Hepatocyte (in vitro differentiated cells): ENCODE results near the gene ATG3. TPM values are rescaled to one million over a fixed set of nuclear protein-coding genes. Genes with fewer than 3 reads are reported as not detected.
A peak's percentile ranks its signal among the peaks of the same experiment; 100 is the strongest.

Source experiments
- DNase-seq: peaks from one replicate; pipeline ENCODE4 v3.0.0-alpha.2; 2016; ENCODE audit warnings: low spot score
- H2AFZ ChIP-seq: fragments of 200-600 bp; sonication (generic); 2 replicates; pipeline ENCODE4 v1.6.0; 2016; ENCODE audit warnings: antibody characterized with exemption, mild to moderate bottlenecking
- H3K27ac ChIP-seq: fragments of 200-600 bp; sonication (generic); 2 replicates; pipeline ENCODE4 v1.5.1; 2016; ENCODE audit warnings: mild to moderate bottlenecking
- H3K27me3 ChIP-seq: fragments of 200-600 bp; sonication (generic); 2 replicates; pipeline ENCODE4 v1.6.1; 2016
- H3K36me3 ChIP-seq: fragments of 200-600 bp; sonication (generic); replicated peaks from 2 replicates; pipeline ENCODE4 v1.5.1; 2016; ENCODE audit warnings: low read depth; ENCODE audit not compliant: insufficient read depth
- H3K4me1 ChIP-seq: fragments of 200-600 bp; sonication (generic); 2 replicates; pipeline ENCODE4 v1.5.1; 2016; ENCODE audit warnings: mild to moderate bottlenecking, moderate library complexity; ENCODE audit not compliant: insufficient read depth
- H3K4me2 ChIP-seq: fragments of 200-600 bp; sonication (generic); 2 replicates; pipeline ENCODE4 v1.6.0; 2016
- H3K4me3 ChIP-seq: fragments of 200-600 bp; sonication (generic); 2 replicates; pipeline ENCODE4 v1.5.1; 2016; ENCODE audit warnings: mild to moderate bottlenecking
- H3K79me2 ChIP-seq: fragments of 200-600 bp; sonication (generic); 2 replicates; pipeline ENCODE4 v1.6.0; 2017; ENCODE audit warnings: mild to moderate bottlenecking
- H3K9me2 ChIP-seq: fragments of 200-600 bp; sonication (generic); replicated peaks from 2 replicates; pipeline ENCODE4 v1.6.0; 2017; ENCODE audit warnings: mild to moderate bottlenecking; ENCODE audit not compliant: insufficient read depth
- H3K9me3 ChIP-seq: fragments of 200-600 bp; sonication (generic); 2 replicates; pipeline ENCODE4 v1.5.1; 2016; ENCODE audit warnings: low read depth, mild to moderate bottlenecking
- H4K20me1 ChIP-seq: fragments of 200-600 bp; sonication (generic); 2 replicates; pipeline ENCODE4 v1.6.0; 2016; ENCODE audit warnings: mild to moderate bottlenecking; ENCODE audit not compliant: insufficient read depth, poor library complexity, severe bottlenecking
- EZH2 ChIP-seq: fragments of 200-600 bp; sonication (generic); IDR thresholded peaks from 2 replicates; pipeline ENCODE4 v1.6.1; 2016; ENCODE audit warnings: antibody characterized with exemption, mild to moderate bottlenecking, borderline replicate concordance
- EZH2phosphoT487 ChIP-seq: fragments of 200-600 bp; sonication (generic); IDR thresholded peaks from one replicate; pipeline ENCODE4 v1.6.1; 2018; ENCODE audit warnings: antibody characterized with exemption, mild to moderate bottlenecking, low read depth, moderate library complexity; ENCODE audit not compliant: unreplicated experiment, severe bottlenecking
- WGBS: methylation state at CpG from one replicate; pipeline ENCODE4 v1.1.6; 2016; ENCODE audit warnings: low lambda C conversion rate; ENCODE audit errors: missing lambda C conversion rate; 5-methylcytosine and 5-hydroxymethylcytosine counted together
- polyA plus RNA-seq: library from polyadenylated mRNA; unstranded; fragments of >200 nt; fragmentation: Nextera tagmentation; extraction: Ambion mirVana; gene quantifications from 2 replicates; pipeline ENCODE4 v1.2.1, GENCODE V29; 2016
- total RNA-seq: library from RNA; depleted of rRNA; stranded (reverse); fragments of >200 nt; gene quantifications from 2 replicates; pipeline ENCODE4 v1.2.3, GENCODE V29; 2014
- TF ChIP-seq, protein P1 (sequence below): fragments of 200-600 bp; sonication (generic); IDR thresholded peaks from 2 replicates; pipeline ENCODE4 v1.5.1; 2016; ENCODE audit warnings: antibody characterized with exemption, mild to moderate bottlenecking; ENCODE audit not compliant: poor library complexity

ATG3 gene
- total and polyA plus RNA-seq, 2 experiments from 2014 or later = 33.7 to 62.5 TPM

DNA sequence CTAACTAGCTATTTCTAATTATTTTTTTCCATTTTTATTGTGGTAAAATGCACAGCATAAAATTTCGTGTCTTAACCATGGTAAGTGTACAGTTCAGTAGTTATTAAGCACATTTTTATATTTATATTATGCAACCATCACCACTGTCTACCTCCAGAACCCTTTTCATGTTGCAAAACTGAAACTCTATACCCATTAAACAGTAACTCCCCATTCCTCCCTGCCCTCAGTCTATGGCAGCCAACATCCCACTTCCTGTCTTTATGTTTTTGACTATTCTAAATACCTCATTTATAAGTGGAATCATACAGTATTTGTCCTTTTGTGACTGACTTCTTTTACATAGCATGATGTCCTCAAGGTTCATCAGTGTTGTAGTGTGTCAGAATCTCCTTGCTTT lies 25.6 kb upstream of the ATG3 start:
- no peaks in the 10 kb centered on the region for H3K9me2 ChIP-seq
- no peaks in the 10 kb centered on the region for H3K4me1 ChIP-seq
- 96% methylated on average over 1 of the region's 1 CpG for WGBS
- no peak for TF ChIP-seq EZH2
- TF ChIP-seq EZH2phosphoT487 = no peak
- TF ChIP-seq, protein P1, sequence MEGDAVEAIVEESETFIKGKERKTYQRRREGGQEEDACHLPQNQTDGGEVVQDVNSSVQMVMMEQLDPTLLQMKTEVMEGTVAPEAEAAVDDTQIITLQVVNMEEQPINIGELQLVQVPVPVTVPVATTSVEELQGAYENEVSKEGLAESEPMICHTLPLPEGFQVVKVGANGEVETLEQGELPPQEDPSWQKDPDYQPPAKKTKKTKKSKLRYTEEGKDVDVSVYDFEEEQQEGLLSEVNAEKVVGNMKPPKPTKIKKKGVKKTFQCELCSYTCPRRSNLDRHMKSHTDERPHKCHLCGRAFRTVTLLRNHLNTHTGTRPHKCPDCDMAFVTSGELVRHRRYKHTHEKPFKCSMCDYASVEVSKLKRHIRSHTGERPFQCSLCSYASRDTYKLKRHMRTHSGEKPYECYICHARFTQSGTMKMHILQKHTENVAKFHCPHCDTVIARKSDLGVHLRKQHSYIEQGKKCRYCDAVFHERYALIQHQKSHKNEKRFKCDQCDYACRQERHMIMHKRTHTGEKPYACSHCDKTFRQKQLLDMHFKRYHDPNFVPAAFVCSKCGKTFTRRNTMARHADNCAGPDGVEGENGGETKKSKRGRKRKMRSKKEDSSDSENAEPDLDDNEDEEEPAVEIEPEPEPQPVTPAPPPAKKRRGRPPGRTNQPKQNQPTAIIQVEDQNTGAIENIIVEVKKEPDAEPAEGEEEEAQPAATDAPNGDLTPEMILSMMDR = no peak
- no peaks in the 10 kb centered on the region for H3K79me2 ChIP-seq
- no peak for DNase-seq
- no peaks in the 10 kb centered on the region for H3K9me3 ChIP-seq
- no peak overlapping the region for H3K4me3 ChIP-seq
- H3K27ac ChIP-seq = no peak overlapping the region
- no peaks in the 10 kb centered on the region for H3K27me3 ChIP-seq
- no peaks in the 10 kb centered on the region for H4K20me1 ChIP-seq
- no peak overlapping the region for H3K4me2 ChIP-seq
- no peak overlapping the region for H2AFZ ChIP-seq
- H3K36me3 ChIP-seq = no peaks in the 10 kb centered on the region

DNA sequence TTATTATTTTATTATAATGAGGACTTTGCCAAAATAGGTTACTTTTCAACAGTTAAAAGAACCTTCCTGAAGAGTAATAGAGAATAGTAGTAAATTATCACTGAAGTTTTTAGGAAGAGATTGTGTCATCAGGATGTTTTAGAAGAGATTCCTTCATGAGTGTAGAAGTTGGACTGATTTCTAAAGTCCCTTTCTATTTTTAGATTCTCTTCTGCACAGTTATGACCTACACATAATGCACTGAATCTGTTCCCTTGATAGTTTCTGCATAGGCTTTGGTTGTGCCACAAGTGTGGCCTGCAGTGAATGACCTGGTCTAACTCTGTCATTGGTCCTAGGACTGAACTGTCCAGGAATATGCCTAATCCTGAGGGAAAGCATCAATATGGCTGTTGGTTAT lies 24.0 kb upstream of the ATG3 start:
- no peak overlapping the region for H3K27ac ChIP-seq
- no peaks in the 10 kb centered on the region for H3K36me3 ChIP-seq
- no peaks in the 10 kb centered on the region for H3K27me3 ChIP-seq
- no peak overlapping the region for H2AFZ ChIP-seq
- H3K9me2 ChIP-seq = no peaks in the 10 kb centered on the region
- no peak overlapping the region for H3K4me3 ChIP-seq
- H4K20me1 ChIP-seq = no peaks in the 10 kb centered on the region
- no peak overlapping the region for H3K4me2 ChIP-seq
- H3K9me3 ChIP-seq = no peaks in the 10 kb centered on the region
- no peaks in the 10 kb centered on the region for H3K79me2 ChIP-seq
- TF ChIP-seq EZH2phosphoT487 (no peak), EZH2 (no peak)
- TF ChIP-seq, protein P1 = no peak
- no peak for DNase-seq
- no peaks in the 10 kb centered on the region for H3K4me1 ChIP-seq

DNA sequence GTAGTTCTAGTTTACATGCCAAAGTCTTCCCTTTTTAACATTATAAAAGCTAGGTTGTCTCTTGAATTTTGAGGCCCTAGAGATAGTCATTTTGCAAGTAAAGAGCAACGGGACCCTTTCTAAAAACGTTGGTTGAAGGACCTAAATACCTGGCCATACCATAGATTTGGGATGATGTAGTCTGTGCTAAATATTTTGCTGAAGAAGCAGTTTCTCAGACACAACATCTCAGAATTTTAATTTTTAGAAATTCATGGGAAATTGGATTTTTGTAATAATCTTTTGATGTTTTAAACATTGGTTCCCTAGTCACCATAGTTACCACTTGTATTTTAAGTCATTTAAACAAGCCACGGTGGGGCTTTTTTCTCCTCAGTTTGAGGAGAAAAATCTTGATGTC lies 21.3 kb upstream of the ATG3 start:
- Histone ChIP-seq H3K27ac (no peak overlapping the region), H3K4me3 (no peak overlapping the region), H3K9me2 (no peaks in the 10 kb centered on the region), H2AFZ (no peak overlapping the region), H3K36me3 (no peaks in the 10 kb centered on the region), H4K20me1 (no peaks in the 10 kb centered on the region), H3K9me3 (no peaks in the 10 kb centered on the region), H3K27me3 (no peaks in the 10 kb centered on the region), H3K4me2 (no peak overlapping the region), H3K4me1 (no peaks in the 10 kb centered on the region), H3K79me2 (no peaks in the 10 kb centered on the region)
- no peak for DNase-seq
- 80% methylated on average over 3 of the region's 3 CpGs for WGBS
- TF ChIP-seq, protein P1 = no peak
- TF ChIP-seq EZH2 = no peak
- no peak for TF ChIP-seq EZH2phosphoT487

DNA sequence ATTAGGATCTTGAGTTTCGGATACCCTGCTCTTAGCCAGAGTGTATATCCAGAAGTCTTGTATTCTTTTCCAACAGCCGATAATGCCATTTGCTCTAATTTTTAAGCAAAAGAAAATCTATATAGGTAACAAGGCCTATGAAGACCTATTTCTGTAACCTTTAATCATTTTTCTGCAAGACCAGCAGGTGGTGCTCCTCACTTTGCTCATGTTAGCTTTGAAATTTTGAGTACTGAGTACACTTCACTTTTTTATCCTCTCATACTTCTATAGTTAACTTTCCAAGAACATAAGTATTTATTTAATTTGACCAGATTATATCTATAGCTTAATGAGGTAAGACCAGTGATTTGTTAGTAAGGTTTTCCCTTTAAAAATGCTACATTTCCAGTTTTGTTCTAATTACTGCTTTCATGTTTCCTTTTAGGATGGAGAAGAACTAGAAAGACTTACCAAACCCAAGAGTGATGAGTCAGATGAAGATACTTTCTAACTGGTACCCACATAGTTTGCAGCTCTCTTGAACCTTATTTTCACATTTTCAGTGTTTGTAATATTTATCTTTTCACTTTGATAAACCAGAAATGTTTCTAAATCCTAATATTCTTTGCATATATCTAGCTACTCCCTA lies 20.6 kb upstream of the ATG3 start:
- no peak for TF ChIP-seq EZH2
- TF ChIP-seq, protein P1 = peak; percentile 79
- Histone ChIP-seq H3K27me3 (no peaks in the 10 kb centered on the region), H3K9me2 (no peaks in the 10 kb centered on the region), H3K27ac (no peak overlapping the region), H3K9me3 (no peaks in the 10 kb centered on the region), H2AFZ (no peak overlapping the region), H4K20me1 (no peaks in the 10 kb centered on the region), H3K4me3 (no peak overlapping the region), H3K36me3 (no peaks in the 10 kb centered on the region), H3K4me1 (no peaks in the 10 kb centered on the region), H3K4me2 (no peak overlapping the region), H3K79me2 (no peaks in the 10 kb centered on the region)
- 54% methylated on average over 2 of the region's 2 CpGs for WGBS
- peak; percentile 65 for DNase-seq
